Measurements from ENCODE around the gene SMYD3.

GRCh38 chr1:245997471-245998258 lies 509.4 kb downstream of the SMYD3 start:
- no peak for TF ChIP-seq CTCF (IDR thresholded peaks at IDR 0.05; ENCODE audit: low read depth, low read length, poor library complexity, severe bottlenecking)
- no peak for TF ChIP-seq EZH2phosphoT487 (IDR thresholded peaks at IDR 0.05; ENCODE audit: borderline replicate concordance, low read length)

Measured in DOHH2 (cell line).